Right lung (tissue), 5 donors: ENCODE data around the gene SMIM1. TPM values are rescaled to one million over a fixed set of nuclear protein-coding genes. Genes with fewer than 3 reads are reported as not detected.
"Not testable (repeated sequence)": the region's sequence is repeated elsewhere in the genome, so short reads cannot be mapped to it uniquely, and the experiment has no call there.

Source experiments
- DNase-seq, 2 donors: peaks; one replicate each; pipeline ENCODE4 v3.0.0-alpha.2; 2013
- polyA plus RNA-seq, 5 donors: library from polyadenylated mRNA; unstranded; fragments of 120-200 nt; gene quantifications; one replicate each; pipeline versions ENCODE4 v1.2.1 to v1.2.3, GENCODE V29; 2013; ENCODE audit warnings: inconsistent platforms in 1 of 5, low replicate concordance in 1 of 5; ENCODE audit not compliant: insufficient read length in 5 of 5, insufficient read depth in 1 of 5

SMIM1 gene
- polyA plus RNA-seq, 5 donors, result 2.8 to 9.1 (median 4.6) TPM

DNA sequence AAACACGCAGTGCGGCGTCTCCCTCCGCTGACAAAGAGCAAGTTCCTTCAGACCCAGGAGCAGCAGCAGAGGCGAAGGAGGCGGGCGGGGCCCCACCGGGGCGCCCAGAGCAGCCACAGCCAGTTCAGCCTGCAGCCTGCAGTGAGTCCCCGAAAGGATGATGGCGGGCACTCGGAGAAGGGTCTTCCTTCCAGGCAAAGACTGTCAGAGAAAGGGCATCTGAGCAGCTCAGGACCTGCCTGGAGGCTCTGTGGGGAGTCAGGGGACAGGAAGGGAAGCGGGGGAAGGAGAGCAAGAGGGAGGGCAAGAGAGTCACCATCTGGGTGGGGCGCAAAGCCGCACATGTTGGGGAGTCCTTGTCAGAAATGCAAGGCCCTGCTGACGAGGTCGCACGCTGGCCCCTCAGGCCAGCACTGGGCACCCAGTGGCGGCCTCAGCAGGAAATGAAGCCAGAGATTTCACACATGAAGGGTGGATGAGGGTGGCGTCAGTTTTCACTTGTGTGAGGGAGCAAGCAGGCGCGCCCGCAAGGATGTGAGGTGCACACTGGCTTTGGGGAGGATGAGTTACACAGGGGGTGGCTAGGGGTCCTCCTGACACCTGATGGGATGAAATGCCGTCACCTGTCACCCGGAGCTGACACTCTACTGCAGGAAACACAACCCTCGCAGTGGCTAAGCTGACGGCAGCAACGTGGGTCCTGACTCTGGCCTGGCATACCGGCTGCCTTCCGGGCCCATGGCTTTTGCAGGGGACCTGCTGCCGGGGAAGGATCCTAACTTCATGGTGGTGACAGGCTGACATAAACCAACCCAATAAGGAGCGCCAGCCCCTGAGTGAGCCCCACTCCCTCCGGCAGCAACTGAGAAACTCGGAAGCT is 17.1 kb downstream of the SMIM1 start:
- no peak for DNase-seq

DNA sequence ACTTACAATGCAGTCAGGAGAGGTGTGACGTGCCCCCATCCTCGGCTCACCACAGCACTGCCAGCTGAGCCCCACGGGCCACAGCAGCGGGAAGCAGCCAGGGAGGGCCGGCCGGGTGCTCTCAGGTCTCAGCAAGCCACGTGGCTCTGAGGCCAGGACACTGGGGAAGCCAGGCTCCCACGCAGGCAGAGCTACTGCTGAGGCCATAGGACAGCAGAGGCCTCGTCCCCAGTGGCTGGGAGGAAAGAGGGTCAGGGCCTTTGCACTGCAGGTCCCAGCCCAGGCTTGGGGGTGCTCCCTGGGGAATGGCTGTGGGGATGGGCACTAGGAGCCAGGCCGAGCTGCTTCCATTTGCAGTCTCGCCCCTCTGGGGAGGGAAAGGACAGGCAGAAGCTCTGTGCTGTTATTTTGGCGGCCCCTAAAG is 18.0 kb downstream of the SMIM1 start:
- DNase-seq, result no peak

DNA sequence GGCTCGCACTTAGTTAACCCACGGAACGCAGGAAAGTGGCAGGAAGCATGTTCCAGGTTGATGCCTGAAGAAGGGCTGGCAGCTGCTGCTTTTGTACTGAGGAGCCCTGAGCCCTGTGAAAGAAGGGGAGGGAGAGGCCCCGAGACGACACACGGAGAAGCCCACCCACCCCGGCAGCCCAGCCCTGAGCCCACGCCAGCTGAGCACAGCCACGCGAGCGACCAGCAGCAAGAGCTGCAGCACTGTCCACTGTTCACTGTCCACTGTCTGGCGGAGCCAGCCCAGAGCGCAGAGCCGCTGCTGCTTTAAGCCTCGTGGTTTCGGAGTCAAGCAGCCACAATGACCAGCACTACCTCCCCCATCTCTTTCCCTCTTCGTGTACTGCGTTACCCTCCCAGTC is 18.4 kb downstream of the SMIM1 start:
- DNase-seq, result no peak

DNA sequence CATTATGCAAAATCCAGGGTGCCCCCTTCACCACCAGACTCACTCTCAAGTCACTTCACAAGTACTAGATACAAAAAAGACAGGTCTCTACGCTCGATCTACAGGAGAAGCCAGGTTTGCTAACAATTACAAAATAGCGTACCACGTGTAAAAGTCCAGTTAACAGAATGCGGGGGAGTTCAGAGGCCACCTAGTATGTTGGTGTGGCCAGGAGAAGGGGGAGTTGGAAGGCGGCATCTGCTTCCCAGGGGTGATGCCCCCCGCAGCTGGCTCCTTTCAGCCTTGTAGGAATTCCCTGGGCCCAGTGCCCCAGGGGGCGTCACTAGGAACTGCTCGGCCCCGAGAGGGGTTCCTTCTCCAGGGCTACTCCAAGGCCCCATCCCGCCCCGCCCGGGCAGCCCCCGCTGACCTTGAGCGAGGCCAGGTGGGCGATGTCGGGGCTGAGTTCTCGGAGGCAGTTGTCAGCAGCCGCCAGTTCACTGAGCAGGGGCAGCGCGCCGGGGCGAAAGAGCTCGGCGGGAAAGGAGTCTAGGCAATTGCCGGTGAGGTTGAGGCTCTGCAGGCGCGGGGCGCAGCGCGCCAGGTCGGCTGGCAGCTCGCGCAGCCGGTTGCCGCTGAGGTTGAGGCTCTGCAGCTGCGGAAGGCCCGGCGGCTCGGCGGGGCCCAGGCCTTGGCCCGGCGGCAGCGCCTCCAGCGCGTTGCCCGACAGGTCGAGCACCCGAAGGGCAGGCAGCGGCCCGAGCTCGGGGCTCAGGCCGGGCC is 23.1 kb downstream of the SMIM1 start:
- DNase-seq, result no peak

DNA sequence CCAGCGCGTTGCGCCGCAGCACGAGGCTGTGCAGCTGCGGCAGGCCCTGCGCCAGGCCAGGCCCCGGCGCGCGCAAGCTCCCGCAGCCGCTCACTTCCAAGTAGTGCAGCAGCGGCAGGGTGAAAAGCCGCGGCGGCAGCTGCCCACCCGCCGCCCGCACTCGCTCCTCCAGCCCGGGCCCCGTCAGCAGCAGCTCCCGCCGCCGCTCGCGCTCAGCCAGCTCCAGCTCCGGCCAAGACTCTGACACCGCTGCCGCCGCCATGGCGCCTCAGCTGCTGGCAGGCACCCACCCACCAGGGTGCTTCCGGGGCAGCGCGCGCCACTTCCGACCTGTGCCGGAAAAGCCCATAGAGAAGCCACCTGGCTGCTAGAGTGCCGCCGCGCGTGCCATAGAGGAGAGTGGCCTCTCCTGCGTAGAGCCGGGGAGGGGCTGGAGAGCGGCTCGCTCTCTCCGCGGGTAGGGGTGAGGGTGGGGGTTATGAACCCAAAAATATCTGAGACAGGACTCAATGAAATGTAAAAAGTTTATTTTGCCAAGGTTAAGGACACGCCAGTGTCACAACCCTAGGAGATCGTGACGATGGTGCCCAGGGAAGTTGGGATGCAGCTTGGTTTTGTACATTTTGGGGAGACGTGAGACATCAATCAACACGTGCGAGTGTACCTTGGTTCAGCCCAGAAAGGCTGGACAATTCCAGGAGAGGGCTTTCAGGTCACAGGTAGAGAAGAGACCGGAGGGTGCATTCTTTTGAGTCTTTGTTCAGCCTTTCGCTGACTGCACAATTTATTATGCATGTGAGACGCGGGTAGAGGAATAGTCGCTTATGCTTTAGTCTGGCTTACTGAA is 23.9 kb downstream of the SMIM1 start, which contains the start of gene LRRC47:
Gene LRRC47, minus strand, starts transcription at position 284 of the 847 bp plus-strand sequence. Its CDS starts 22 bp downstream, at position 262.
- DNase-seq, result peak; percentile 89

DNA sequence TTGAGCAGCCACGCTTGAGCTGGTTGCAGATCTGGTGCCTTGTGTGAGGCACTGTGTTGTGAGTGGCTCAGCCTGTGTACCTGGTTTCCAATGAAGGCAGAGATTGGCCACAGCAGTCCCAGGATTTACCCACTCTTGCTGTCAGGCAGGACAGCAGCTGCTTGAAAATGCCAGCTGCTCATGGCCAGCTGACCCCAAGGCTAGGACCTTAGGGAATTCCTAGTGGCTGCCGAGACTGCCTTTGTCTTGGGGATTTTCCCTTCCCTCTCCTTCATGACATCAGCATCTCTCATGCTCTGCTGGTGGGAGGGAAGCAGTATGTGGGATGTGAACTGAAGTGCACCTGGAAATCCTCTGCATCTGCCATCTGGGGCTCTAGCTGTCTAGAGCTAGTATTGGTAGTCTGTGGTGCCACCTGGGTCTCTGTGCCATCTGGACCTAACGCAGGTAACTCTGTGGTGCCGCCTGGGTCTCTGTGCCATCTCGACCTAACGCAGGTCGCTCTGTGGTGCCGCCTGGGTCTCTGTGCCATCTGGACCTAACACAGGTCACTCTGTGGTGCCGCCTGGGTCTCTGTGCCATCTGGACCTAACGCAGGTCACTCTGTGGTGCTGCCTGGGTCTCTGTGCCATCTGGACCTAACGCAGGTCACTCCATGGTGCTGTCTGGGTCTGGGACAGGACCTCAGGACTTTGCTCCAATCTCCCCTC is 27.6 kb downstream of the SMIM1 start:
- no peak for DNase-seq

DNA sequence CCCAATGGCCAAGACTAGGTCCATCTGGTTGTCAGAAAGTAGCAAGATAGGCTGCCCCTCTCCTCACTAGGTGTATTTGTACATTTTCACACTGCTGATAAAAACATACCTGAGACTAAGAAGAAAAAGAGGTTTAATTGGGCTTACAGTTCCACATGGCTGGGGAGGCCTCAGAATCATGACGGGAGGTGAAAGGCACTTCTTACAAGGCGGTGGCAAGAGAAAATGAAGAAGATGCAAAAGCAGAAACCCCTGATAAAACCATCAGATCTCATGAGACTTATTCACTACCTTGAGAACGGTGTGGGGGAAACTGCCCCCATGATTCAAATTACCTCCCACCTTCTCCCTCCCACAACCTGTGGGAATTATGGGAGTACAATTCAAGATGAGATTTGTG is 28.2 kb downstream of the SMIM1 start:
- not testable (repeated sequence) for DNase-seq

DNA sequence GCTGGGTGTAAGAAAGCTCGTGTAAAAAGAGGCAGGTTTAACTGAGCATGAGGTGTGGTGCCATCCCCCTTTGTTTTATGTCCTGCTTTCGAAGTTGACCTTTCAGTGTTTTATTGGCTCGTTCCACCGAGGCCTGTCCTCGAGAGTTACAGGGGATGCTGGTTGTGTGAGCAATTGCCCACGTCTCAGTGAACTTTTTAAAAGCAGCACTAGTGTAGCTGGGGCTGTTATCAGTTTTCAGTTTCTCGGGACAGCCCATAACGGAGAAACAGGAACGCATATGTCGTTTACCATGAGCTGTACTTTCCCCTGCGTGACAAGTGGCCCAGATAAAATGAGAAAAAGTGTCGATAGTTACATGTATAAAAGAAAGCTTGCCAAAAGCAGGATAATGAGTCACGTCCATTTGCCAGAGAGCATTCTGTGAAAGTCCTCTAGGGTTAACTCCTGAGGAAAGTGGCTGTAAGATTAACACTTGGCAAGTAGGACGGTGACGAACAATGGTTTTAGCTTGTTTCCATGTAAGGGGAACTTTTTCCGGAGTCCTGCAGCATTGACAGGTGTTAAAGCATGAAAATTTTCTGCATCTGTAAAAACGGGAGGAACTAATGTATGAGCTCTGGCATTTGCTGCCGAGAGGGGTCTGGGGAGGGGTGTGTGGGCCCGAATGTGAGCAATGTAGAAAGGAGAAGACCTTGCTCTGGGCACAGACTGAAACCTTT is 31.5 kb downstream of the SMIM1 start:
- DNase-seq, result no peak

DNA sequence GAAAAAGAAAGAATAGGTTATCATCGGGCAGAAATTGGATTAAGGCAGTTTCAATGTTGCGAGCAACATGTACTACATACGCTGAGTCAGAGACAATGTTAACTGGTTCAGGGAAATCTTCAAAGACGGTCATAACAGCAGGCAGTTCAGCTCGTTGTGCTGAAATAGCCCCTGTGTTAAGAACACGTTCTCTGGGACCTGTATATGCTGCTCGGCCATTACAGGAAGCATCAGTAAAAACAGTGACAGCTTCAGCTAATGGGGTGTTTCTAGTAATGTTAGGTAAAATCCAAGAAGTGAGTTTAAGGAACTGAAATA is 32.0 kb downstream of the SMIM1 start:
- DNase-seq, result not testable (repeated sequence)

DNA sequence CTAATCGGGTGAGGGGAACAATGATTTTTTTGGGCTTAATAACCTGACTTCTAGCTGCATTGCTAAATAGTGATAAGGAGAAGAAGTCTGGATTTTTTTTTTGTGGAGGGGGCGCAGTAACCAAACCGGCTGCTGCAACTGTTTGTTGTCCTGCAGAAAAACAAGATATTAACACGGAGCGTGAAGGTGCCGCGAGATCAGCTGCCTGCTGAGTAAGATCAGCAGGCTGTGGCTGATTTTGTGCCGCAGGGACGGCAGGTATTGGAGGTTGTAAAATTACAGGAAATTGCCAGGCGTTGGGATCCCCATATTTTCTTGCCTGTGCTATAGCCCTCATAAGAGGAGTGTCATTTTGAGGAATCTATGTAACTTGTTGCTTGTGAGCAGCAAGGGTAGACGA is 32.5 kb downstream of the SMIM1 start:
- DNase-seq, result no peak

DNA sequence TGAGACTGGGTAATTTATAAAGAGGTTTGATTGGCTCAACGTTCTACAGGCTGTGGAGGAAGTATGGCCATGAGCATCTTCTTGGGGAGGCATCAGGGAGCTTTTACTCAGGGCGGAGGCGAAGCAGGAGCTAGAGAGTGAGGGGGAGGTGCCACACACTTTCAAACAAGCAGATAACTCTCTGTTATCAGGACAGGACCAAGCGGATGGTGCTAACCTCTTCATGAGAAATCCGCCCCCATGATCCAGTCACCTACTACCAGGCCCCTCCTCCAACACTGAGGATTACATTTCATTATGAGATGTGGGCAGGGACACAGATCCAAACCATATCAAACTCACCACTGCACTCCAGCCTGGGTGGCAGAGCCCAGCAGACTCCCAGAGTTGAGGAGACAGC is 35.2 kb downstream of the SMIM1 start:
- no peak for DNase-seq

DNA sequence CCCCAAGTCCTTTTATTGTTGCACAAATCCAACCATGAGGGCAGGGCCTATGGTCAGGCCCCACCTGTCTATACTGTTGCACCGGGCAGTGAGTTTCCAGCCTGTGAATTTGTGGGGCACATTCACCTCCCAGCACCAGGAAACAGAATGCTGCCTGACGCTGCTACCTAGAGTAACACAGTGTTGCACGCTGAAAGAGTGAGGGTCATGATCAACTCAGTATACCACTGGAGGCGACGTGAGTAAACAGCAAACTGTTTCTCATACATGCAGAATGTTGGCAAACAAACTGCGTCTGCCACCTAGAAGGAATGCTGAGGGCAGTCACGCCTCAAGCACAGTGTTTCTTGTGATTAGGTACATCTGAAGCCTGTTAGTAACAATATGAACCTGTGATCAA is 37.1 kb downstream of the SMIM1 start:
- no peak for DNase-seq

DNA sequence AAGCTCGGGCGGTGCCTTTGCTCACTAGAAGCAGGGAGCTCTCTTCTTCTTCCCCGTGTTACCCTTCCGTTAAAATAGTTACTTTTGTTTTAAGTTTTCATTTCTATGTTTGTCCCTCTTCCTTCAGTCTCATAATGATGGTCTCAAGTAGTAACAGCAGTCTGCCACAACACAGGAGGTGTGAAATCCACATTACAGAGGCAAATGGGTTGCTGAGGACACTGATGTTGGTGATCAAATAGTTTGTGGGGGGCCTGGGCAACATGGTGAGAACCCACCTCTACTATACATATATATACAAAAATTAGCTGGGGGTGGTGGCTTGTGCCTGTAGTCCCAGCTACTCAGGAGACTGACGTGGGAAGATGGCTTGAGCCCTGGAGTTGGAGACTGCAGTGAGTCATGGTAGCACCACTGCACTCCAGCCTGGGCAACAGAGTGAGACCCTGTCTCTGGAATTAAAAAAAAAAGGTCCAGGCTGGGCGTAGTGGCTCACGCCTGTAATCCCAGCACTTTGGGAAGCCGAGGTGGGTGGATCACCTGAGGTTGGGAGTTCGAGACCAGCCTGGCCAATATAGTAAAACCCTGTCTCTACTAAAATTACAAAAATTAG is 37.7 kb downstream of the SMIM1 start:
- not testable (repeated sequence) for DNase-seq

DNA sequence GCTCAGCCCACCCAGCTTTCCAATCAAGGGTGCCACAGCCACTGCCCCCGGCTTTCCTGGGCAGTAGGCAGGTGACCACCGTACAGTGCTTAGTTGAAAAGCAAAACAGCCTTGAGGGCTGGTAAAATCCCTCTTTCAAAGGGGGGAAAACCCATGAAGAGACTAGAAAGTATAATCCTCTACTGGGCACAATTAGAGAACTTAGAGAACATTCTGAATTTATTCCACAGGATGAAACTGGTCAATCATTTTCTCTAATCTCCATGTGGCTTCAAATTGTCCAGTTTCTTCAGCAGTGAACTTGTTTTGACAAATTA is 39.0 kb downstream of the SMIM1 start:
- DNase-seq, result no peak

DNA sequence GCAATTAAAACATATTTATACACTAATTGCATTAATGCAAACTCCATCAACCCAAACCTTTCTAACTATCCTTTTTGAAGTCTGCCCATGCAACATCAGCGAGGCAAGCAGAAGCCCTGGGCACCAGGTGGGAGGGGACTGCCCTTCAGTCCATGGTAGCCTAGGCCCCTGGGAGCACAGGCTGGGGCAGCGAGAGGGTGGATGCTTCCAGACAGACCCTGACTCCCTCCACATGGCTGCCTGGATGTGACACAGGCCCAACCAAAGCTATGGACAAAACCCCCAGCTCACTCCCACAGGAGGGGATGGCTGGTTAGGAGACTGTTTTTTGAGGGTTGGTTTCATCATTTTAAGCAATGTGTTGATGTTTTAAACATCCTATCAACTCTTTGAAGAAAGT is 41.5 kb downstream of the SMIM1 start:
- no peak for DNase-seq

DNA sequence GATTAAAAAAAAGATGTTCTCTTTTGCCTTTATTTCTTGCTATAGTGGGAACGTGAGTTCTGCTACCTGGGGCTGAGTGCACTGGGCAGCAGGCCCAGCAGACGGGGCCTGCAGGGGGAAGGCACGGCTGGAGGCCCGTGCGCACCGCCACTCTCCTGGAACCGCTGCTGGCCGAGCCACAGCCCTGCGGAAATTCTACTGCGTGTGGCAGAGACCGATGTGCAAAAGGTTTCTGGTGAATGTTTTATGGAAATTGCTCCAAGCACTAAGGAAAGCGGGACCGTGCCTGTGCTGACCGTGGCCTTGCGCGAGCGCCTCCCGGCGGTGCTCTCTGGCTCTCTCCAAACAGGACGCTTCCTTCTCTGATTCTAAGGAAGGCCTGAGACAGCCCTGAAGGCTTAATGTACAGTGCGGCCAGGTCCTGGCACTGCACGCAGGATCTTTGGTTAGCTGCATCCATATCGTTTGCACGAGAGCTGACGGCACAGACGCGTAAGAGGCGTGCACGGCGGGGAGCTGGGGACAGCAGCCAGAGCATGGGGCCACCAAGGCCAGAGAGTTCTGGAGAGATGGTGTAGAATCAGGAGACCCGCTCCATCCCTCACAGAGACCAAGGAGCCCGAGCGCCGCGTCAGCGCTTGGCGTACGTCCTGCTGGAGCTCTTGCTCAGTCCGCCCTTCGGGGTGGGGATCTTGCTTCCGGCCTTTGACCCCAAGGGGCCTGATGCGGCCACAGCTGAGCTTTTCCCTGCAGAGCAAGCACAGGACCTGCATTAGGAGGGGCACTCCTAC is 42.4 kb downstream of the SMIM1 start:
- DNase-seq, result no peak

DNA sequence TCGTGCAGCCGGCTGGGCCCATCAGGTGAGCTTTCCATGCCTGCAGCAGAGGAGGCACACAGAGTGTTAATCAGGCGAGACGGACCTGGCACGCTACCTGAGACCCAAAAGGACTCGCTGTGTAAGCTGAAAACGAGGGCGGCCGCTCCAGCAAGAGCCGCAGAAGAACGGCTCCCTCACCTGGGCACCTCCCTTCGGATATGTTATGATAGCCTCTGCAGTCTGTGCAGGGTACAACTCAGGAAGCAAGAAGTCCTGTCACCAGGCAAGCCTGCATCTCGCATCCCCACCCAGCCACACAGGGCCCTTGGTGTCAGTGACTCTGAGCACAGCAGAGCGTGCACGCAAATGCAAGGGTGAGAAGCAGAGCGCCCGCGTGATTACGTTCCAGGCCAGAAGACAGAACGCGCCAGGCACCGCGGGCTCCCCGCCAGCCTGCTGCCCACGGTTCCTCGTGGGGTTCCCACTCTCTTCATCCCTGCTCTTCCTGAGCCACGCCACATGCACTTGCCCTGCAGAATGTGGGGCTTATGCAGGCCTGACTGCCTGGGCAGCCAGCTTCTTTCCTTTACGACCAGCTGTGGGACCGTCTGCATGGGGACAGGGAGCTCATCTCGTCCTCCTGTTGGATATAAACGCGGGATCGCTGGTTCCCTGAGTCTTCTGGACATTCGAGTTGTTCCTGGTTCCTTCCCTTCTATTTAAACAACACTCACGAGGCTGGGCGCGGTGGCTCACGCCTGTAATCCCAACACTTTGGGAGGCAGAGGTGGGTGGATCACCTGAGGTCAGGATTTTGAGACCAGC is 44.0 kb downstream of the SMIM1 start:
- no peak for DNase-seq

DNA sequence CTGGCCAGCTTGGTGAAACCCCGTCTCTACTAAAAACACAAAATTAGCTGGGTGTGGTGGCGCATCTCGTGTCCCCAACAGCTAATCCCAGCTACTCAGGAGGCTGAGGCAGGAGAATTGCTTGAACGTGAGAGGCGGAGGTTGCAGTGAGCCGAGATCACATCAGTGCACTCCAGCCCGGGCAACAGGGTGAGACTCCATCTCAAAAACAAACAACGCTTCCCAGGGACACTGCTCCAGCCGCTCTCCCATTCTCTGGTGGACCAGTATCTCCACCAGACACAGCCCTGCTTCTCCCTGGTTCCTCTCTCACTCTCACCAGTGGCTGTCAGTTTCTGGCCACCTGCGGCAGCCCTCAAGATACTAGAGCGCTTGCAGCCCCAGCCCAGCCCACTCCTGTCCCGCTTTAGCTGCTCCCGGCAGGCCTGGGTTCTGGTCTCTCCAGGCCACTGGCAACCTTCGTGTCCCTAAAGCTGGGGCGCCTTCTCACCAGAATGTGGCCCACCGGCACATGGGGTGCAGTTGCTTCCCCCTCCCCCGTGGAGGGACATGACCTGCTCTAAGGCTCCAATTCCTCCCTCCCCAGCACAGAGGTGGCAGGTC is 44.7 kb downstream of the SMIM1 start:
- no peak for DNase-seq
